Transverse colon (tissue), 4 donors: Measurements from ENCODE around the gene OLIG2. TPM values are rescaled to one million over a fixed set of nuclear protein-coding genes. Genes with fewer than 3 reads are reported as not detected.

ENCODE experiments used
- DNase-seq: peaks from one replicate; pipeline ENCODE4 v3.0.0-alpha.2; 2019
- H3K27ac ChIP-seq, 4 donors: fragments of 200-600 bp; sonication (generic); 2 replicates each; pipeline ENCODE4 v1.5.1; 2016 to 2018; ENCODE audit warnings: inconsistent platforms in 4 of 4
- H3K27me3 ChIP-seq: fragments of 200-600 bp; sonication (generic); 2 replicates; pipeline ENCODE4 v1.5.1; 2017; ENCODE audit warnings: inconsistent platforms
- H3K36me3 ChIP-seq, 4 donors: fragments of 200-600 bp; sonication (generic); 2 replicates each; pipeline ENCODE4 v1.5.1; 2017 to 2019; ENCODE audit warnings: inconsistent platforms in 4 of 4
- H3K4me1 ChIP-seq, 4 donors: fragments of 200-600 bp; sonication (generic); 2 replicates each; pipeline ENCODE4 v1.5.1; 2017 to 2020; ENCODE audit warnings: inconsistent platforms in 4 of 4
- H3K4me3 ChIP-seq, 4 donors: fragments of 200-600 bp; sonication (generic); 1 replicate in 1 of 4; 2 replicates in 3 of 4; pipeline versions ENCODE4 v1.5.1 to v1.6.1; 2017 to 2019; ENCODE audit warnings: inconsistent platforms in 4 of 4
- H3K9me3 ChIP-seq, 2 donors: fragments of 200-600 bp; sonication (generic); 2 replicates each; pipeline ENCODE4 v1.5.1; 2017 to 2019; ENCODE audit warnings: inconsistent platforms in 2 of 2
- EP300 ChIP-seq: sonication (generic); formaldehyde crosslinking; IDR thresholded peaks from one replicate; pipeline ENCODE4 v1.6.1; 2017; ENCODE audit warnings: antibody characterized with exemption, low read depth
- POLR2A ChIP-seq: fragments of 450-650 bp; IDR thresholded peaks from one replicate; pipeline ENCODE4 v1.6.1; 2016; ENCODE audit warnings: antibody characterized with exemption, mild to moderate bottlenecking, moderate library complexity
- POLR2AphosphoS5 ChIP-seq, 3 donors: sonication (generic); formaldehyde crosslinking; IDR thresholded peaks; one replicate each; pipeline ENCODE4 v1.6.1; 2016; ENCODE audit warnings: antibody characterized with exemption in 3 of 3
- WGBS, 2 donors: methylation state at CpG; one replicate each; pipeline ENCODE4 v1.1.5; 2018; ENCODE audit warnings: low coverage in 1 of 2; 5-methylcytosine and 5-hydroxymethylcytosine counted together
- in situ Hi-C, 4 donors: fragments of 200-750 bp; cut with MboI; loops; one replicate each; pipeline versions ENCODE4 v1.15.0 to v1.15.1; 2017; ENCODE audit warnings: low sequenced_read_pairs in 3 of 4, low pct_ligation_motif_present in 1 of 4, low pct_unique_long_range_greater_than_20kb in 1 of 4
- intact Hi-C: fragments of 100-400 bp; cut with DNase I; formaldehyde crosslinking; loops from one replicate; pipeline ENCODE4 v1.15.1; 2023; ENCODE audit warnings: low total_unique reads
- total RNA-seq, 4 donors: library from RNA; depleted of rRNA; stranded (reverse); fragments of >200 nt; gene quantifications; one replicate each; pipeline ENCODE4 v1.1.0, GENCODE V29; 2016
- TF ChIP-seq, protein P1 (sequence below), 5 experiments: fragments of 200-600 bp in 3 of 5; fragments of 450-650 bp in 2 of 5; sonication (generic) in 3 of 5; IDR thresholded peaks; 1 replicate in 2 of 5; 2 replicates in 3 of 5; pipeline ENCODE4 v1.5.1; 2016 to 2017; ENCODE audit warnings: antibody characterized with exemption in 5 of 5, inconsistent platforms in 3 of 5, mild to moderate bottlenecking in 2 of 5, moderate library complexity in 1 of 5

OLIG2 gene
- total RNA-seq, 4 donors from 2014 or later = not detected

- WGBS, 2 donors = 11% methylated on average over 21 of the region's 21 CpGs; no CpG with 5 or more reads in 1 of the 2 donors
- peaks cover 0 to 50% (median 18%) of the 10 kb centered on the region in 4 donors for H3K4me1 ChIP-seq
- TF ChIP-seq EP300 (no peak), POLR2AphosphoS5 (IDR thresholded peaks at IDR 0.05) (no peak), POLR2A (no peak)
- TF ChIP-seq, protein P1, sequence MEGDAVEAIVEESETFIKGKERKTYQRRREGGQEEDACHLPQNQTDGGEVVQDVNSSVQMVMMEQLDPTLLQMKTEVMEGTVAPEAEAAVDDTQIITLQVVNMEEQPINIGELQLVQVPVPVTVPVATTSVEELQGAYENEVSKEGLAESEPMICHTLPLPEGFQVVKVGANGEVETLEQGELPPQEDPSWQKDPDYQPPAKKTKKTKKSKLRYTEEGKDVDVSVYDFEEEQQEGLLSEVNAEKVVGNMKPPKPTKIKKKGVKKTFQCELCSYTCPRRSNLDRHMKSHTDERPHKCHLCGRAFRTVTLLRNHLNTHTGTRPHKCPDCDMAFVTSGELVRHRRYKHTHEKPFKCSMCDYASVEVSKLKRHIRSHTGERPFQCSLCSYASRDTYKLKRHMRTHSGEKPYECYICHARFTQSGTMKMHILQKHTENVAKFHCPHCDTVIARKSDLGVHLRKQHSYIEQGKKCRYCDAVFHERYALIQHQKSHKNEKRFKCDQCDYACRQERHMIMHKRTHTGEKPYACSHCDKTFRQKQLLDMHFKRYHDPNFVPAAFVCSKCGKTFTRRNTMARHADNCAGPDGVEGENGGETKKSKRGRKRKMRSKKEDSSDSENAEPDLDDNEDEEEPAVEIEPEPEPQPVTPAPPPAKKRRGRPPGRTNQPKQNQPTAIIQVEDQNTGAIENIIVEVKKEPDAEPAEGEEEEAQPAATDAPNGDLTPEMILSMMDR (IDR thresholded peaks at IDR 0.05) = no peak
- in situ Hi-C loops (no loop called here), intact Hi-C loops (no loop called here)
- no peaks in the 10 kb centered on the region for H3K9me3 ChIP-seq
- no peak overlapping the region for H3K27ac ChIP-seq
- H3K36me3 ChIP-seq = no peaks in the 10 kb centered on the region
- DNase-seq = no peak
- no peak overlapping the region for H3K4me3 ChIP-seq
- H3K27me3 ChIP-seq = peaks cover 100% of the 10 kb centered on the region
These were observed 716 bp downstream of the OLIG2 start for GRCh38 chr21:33026443-33026858.

- Histone ChIP-seq H3K4me1 (peaks cover 0 to 50% (median 18%) of the 10 kb centered on the region in 4 donors), H3K27ac (no peak overlapping the region), H3K36me3 (no peaks in the 10 kb centered on the region), H3K9me3 (no peaks in the 10 kb centered on the region), H3K4me3 (no peak overlapping the region), H3K27me3 (peaks cover 100% of the 10 kb centered on the region)
- TF ChIP-seq, protein P1 (IDR thresholded peaks at IDR 0.05) = no peak
- no peak for TF ChIP-seq EP300
- no peak for TF ChIP-seq POLR2A
- no peak for TF ChIP-seq POLR2AphosphoS5 (IDR thresholded peaks at IDR 0.05)
- in situ Hi-C loops = no loop called here
- WGBS, 2 donors = 14% methylated on average over 53 of the region's 54 CpGs; no CpG with 5 or more reads in 1 of the 2 donors
- DNase-seq = no peak
- intact Hi-C loops = no loop called here
These were observed 1.2 kb downstream of the OLIG2 start for GRCh38 chr21:33026878-33027400.

DNA sequence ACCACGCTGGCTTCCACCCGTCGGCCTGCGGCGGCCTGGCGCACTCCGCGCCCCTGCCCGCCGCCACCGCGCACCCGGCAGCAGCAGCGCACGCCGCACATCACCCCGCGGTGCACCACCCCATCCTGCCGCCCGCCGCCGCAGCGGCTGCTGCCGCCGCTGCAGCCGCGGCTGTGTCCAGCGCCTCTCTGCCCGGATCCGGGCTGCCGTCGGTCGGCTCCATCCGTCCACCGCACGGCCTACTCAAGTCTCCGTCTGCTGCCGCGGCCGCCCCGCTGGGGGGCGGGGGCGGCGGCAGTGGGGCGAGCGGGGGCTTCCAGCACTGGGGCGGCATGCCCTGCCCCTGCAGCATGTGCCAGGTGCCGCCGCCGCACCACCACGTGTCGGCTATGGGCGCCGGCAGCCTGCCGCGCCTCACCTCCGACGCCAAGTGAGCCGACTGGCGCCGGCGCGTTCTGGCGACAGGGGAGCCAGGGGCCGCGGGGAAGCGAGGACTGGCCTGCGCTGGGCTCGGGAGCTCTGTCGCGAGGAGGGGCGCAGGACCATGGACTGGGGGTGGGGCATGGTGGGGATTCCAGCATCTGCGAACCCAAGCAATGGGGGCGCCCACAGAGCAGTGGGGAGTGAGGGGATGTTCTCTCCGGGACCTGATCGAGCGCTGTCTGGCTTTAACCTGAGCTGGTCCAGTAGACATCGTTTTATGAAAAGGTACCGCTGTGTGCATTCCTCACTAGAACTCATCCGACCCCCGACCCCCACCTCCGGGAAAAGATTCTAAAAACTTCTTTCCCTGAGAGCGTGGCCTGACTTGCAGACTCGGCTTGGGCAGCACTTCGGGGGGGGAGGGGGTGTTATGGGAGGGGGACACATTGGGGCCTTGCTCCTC is 1.9 kb downstream of the OLIG2 start:
- Histone ChIP-seq H3K4me1 (peaks cover 0 to 50% (median 17%) of the 10 kb centered on the region in 4 donors), H3K9me3 (no peaks in the 10 kb centered on the region), H3K27ac (no peak overlapping the region), H3K27me3 (peaks cover 100% of the 10 kb centered on the region), H3K4me3 (no peak overlapping the region), H3K36me3 (no peaks in the 10 kb centered on the region)
- DNase-seq = no peak
- in situ Hi-C loops = no loop called here
- intact Hi-C loops = no loop called here
- WGBS, 2 donors = 25% methylated on average over 39 of the region's 85 CpGs; no CpG with 5 or more reads in 1 of the 2 donors
- TF ChIP-seq, protein P1 (IDR thresholded peaks at IDR 0.05) = no peak
- TF ChIP-seq POLR2A (no peak), POLR2AphosphoS5 (IDR thresholded peaks at IDR 0.05) (no peak), EP300 (no peak)

- Histone ChIP-seq H3K9me3 (no peaks in the 10 kb centered on the region), H3K4me3 (no peak overlapping the region), H3K27me3 (peaks cover 100% of the 10 kb centered on the region), H3K36me3 (no peaks in the 10 kb centered on the region), H3K27ac (no peak overlapping the region), H3K4me1 (peaks cover 0 to 46% (median 16%) of the 10 kb centered on the region in 4 donors)
- in situ Hi-C loops (no loop called here), intact Hi-C loops (no loop called here)
- WGBS, 2 donors = 7 to 11% methylated on average over 2 to 15 of the region's 15 CpGs
- DNase-seq = no peak
- TF ChIP-seq POLR2A = no peak
- no peak for TF ChIP-seq POLR2AphosphoS5 (IDR thresholded peaks at IDR 0.05)
- TF ChIP-seq, protein P1 (IDR thresholded peaks at IDR 0.05) = no peak
- no peak for TF ChIP-seq EP300
These were observed 2.5 kb downstream of the OLIG2 start for GRCh38 chr21:33028287-33028670.
